SKM-1 treated with dmso at 0.1 percent for 144 hours (cell line): ENCODE results near the gene GCSAM.

Experiments used
- DNase-seq: peaks from one replicate; lab custom pipeline; 2025; ENCODE audit not compliant: unreplicated experiment; lab: John Stamatoyannopoulos, UW

The GCSAM gene, protein sequence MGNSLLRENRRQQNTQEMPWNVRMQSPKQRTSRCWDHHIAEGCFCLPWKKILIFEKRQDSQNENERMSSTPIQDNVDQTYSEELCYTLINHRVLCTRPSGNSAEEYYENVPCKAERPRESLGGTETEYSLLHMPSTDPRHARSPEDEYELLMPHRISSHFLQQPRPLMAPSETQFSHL

GRCh38 chr3:112132975-112133448, at the start of gene GCSAM:
TSS of gene GCSAM (minus strand) at chr3:112133248. CDS start at chr3:112133120, 128 bp downstream.
- peak; percentile 58 for DNase-seq

- no peak for DNase-seq
Measured at GRCh38 chr3:112175646-112176045, 42.6 kb upstream of the GCSAM start.

DNA sequence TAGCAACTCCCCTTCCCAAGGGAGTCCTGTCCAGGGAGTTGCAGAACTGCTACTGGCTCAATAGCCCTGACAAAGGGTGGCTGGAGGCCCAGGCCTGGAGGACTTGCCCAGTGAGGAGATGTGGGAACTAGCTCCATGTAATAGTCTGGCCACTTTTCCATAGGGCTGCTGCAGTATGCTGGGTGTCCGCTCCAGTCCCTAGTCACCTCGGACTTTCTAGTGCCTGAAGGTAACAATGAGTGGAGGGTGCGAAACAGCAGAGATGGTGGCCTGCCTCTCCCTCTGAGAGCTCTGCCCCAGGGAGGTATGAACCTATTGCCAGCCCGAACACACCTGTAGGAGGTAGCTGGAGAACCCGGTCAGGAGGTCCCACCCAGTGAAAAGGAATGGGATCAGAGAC, 42.0 kb upstream of the GCSAM start:
- DNase-seq: no peak

- DNase-seq: no peak
Measured at GRCh38 chr3:112171144-112171543, 38.1 kb upstream of the GCSAM start.

GRCh38 chr3:112170046-112170445, 37.0 kb upstream of the GCSAM start:
- DNase-seq: no peak

GRCh38 chr3:112167758-112168157, 34.7 kb upstream of the GCSAM start:
- DNase-seq: no peak

DNA sequence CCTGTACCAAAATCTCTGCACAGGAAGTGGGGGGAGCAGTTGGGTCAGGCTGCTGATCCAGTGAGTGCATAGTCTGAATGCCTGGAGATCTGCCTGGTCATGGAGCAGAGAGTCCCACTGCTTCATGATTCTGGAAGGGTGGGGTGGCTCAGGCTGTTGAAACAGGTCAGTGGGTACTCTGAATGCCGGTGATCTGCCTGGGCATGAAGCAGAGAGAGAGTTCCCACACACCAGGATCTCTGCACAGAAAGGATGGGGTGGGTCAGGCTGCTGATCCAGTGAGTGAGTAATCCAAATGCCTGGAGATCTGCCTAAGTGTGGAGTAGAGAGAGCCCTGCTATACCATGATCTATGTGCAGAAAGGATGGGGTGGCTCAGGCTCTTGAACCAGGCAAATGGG, 16.1 kb upstream of the GCSAM start:
- DNase-seq: no peak

GRCh38 chr3:112143689-112144088, 10.6 kb upstream of the GCSAM start:
- DNase-seq: no peak

DNA sequence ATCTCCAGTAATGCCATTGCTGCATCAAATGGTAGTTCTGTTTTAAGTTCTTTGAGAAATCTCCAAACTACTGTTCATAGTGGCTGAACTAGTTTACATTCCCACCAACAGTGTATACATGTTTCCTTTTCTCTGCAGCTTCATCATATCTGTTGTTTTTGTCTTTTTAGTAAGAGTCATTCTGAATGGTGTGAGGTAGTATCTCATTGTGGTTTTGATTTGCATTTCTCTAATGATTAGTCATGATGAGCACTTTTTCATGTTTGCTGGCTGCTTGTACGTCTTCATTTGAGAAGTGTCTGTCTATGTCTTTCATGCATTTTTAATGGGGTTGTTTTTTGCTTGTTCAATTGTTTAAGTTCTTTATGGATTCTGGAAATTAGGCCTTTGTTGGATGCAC, 10.2 kb upstream of the GCSAM start:
- DNase-seq: no peak

- no peak for DNase-seq
Measured at GRCh38 chr3:112141293-112141692, 8.2 kb upstream of the GCSAM start.

DNA sequence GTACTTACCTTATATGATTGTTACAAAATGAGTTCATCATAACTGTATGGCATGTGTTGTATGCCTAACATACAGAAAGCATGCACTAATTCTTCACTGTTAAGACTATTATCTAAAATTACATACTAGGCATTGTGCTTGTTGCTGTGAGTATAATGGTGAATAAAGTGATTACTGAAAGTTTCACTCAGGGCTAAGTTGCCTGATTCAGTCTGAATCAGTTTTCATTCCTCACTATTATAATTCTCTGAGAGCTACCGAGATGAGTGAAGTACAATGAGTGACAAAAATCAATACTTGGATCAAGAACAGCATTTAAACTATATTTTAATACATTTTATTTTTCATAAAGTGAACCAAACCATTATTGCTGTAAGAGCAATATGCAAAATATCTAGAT, 7.5 kb upstream of the GCSAM start:
- no peak for DNase-seq

DNA sequence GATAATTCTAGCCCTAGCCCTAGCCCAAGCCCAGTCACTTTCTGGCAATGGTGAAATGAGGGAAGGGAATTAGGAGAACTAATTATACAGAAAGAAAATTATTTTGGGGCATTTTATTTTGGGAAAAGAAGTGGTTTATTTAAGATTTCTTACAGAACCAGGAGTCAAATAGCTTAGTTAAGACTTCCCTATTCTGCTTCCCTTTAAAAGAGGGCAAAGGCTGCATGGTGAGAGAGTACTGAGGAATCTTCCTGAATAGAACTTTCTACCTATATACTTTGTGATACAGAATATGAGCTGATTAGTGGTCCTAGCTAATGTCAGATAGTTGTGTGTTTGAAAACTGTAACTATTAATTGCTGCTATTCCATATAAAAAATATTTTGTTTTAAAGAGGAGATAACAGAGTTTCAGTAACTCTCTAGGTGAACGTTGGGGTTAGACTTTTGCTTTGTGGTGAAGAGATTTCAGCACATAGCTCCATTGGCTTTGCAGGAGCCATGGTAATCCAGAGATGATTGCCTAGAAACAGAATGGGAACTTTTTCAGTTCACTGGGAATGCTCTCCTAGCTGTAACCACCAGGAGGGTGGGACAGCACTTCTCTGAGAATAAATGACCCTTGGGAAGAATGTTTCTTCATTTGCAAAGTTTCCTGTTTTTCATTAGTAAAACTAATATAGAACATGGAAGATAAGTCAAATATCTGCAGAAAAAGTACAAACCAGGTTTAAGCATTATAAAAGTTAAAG, 5.3 kb upstream of the GCSAM start:
- no peak for DNase-seq

GRCh38 chr3:112137781-112138180, 4.7 kb upstream of the GCSAM start:
- DNase-seq: no peak

GRCh38 chr3:112136959-112137693, 4.1 kb upstream of the GCSAM start:
- DNase-seq: no peak

- DNase-seq: no peak
Measured at GRCh38 chr3:112136046-112136445, 3.0 kb upstream of the GCSAM start.

DNA sequence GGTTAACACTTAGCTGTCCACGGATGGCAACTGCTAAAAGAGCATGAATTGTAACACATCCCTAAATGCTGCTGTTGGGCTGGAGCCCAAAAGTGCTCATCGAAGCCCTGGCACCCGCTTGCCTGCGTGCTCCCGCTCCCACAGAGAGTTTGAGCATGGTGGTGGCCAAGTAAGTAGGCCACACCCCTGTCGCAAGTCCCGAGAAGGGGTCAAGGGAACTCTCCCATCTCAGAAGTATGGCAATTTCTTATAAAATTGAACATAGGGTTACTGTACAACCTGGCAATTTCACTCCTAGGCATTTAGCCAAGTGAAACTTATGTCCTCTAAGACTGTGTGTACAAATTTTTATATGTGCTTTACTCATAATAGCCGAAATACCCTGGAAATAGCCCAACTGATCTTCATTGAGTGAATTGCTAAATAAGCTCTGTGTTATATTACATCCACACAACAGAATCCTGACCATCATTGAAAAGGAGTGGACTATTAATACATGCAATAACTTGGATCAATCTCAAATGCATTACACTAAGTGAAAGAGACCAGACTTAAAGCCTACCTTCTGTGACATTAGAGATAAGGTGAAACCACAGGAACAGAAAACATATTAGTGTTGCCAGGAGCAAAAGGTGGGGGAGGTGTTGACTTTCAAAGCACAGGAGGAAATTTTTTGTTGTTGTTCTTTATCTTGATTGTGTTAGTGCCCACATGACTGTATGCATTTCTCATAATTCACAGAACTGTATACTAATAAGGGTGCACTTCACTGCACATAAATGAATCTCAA, 1.5 kb upstream of the GCSAM start:
- DNase-seq: no peak

DNA sequence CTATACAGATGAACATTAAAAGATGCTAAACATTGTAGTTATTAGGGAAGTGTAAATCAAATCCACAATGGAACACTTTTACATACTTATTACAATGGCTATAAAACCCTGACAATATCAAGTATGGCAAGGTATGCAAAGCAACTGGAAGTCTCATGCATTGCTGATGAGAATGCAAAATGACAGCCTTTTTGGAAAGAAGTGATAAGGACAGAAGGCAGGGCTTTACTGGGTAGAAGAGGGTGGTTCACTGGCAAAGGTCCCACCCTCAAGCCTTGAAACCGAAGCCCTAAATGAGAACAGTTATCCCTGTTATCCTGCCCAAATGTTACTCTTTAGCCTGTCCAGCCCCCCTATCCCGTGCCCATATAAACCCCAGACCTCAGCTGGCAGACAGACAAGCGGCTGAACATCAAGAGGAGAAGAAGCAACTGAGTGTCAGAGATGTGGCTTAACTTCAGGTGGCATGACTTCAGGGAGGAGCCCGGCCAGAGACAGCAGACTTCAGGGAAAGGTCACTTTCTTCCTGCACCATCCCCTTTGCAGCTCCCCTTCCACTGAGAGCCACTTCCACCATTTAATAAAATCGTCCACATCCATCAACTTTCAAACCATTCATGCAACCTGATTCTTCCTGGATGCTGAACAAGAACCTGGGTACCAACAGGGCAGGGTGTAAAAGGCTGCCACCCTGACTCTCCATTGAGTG, 732 bp upstream of the GCSAM start:
- no peak for DNase-seq

GRCh38 chr3:112132554-112132953, 494 bp downstream of the GCSAM start:
- DNase-seq: no peak

DNA sequence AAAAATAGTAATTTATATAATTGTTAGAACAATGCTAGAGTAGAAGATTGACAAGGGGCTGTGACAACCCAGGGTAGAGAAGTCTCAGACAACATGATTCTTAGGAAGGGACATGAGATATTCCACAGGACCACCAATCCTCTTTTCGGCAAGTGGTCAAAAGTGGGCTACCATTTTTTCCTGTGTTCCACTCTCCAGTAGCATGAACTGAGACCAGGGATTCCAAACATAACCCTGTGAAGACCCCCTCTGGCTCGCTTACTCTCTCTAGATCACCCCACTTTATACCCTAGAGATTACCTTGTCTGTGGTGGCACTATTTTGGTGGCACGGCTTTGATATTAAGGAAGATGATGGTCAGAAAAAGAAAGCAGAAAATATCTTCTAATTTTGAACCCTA, 960 bp downstream of the GCSAM start:
- no peak for DNase-seq

- DNase-seq: no peak
Measured at GRCh38 chr3:112131111-112131510, 1.9 kb downstream of the GCSAM start.

DNA sequence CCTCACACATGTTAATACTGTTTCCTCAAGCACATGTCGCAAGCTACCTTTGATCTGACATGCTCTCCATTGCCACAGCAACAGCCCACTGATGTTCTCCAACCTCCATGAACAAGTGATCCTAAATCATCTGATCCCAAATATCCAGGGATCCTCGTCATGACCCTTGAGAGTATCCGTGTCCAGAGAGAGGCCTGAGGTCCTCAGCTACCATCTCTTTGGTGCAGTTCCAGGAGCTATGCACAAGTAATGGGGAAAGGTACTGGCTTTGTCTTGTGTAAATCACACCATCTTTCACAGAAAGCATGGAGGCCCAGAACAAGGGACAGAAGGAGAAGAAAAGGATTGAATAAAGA, 2.4 kb downstream of the GCSAM start:
- no peak for DNase-seq
